ENCODE measurements around the gene NGB.

DNA sequence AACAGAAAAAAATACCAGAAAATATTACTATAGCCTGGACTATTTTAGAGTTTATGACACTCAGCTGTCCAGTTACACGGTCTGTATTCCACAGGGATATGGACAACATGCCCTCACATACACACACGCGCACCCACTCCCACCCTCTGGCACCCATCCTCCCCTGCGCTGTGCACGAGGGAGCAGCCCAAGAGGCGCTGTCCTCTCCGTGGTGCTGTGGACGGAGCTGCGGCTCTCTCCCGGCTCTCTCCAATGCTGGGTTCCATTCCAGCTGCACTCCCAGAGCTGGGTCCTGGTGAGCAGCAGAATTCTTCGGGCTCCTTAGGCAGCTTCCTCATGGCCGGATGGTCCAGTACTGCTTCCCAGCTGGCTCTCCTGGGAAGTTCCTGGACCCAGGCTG lies 6.0 kb upstream of the NGB start:
- TF ChIP-seq CTCF (IDR thresholded peaks at IDR 0.05 in 2 of 3, conservative IDR thresholded peaks at IDR 0.05 in 1 of 3; ENCODE audit: insufficient read depth in 2 of 3, low read depth in 1 of 3, low read length in 3 of 3): no peak
- no peak for TF ChIP-seq STAT6 (CRISPR knock-in tag; IDR thresholded peaks at IDR 0.05)
- no peak for TF ChIP-seq CHD2 (IDR thresholded peaks at IDR 0.05; ENCODE audit: low read depth, low read length)
- TF ChIP-seq ZNF263 (CRISPR knock-in tag; IDR thresholded peaks at IDR 0.05; ENCODE audit: borderline replicate concordance): no peak
- TF ChIP-seq RAD21 (CRISPR knock-in tag; conservative IDR thresholded peaks at IDR 0.05 in 1 of 2, IDR thresholded peaks at IDR 0.05 in 1 of 2): no peak
- TF ChIP-seq PHF8 (IDR thresholded peaks at IDR 0.05; ENCODE audit: borderline replicate concordance, low read length): no peak
- TF ChIP-seq, protein P1, sequence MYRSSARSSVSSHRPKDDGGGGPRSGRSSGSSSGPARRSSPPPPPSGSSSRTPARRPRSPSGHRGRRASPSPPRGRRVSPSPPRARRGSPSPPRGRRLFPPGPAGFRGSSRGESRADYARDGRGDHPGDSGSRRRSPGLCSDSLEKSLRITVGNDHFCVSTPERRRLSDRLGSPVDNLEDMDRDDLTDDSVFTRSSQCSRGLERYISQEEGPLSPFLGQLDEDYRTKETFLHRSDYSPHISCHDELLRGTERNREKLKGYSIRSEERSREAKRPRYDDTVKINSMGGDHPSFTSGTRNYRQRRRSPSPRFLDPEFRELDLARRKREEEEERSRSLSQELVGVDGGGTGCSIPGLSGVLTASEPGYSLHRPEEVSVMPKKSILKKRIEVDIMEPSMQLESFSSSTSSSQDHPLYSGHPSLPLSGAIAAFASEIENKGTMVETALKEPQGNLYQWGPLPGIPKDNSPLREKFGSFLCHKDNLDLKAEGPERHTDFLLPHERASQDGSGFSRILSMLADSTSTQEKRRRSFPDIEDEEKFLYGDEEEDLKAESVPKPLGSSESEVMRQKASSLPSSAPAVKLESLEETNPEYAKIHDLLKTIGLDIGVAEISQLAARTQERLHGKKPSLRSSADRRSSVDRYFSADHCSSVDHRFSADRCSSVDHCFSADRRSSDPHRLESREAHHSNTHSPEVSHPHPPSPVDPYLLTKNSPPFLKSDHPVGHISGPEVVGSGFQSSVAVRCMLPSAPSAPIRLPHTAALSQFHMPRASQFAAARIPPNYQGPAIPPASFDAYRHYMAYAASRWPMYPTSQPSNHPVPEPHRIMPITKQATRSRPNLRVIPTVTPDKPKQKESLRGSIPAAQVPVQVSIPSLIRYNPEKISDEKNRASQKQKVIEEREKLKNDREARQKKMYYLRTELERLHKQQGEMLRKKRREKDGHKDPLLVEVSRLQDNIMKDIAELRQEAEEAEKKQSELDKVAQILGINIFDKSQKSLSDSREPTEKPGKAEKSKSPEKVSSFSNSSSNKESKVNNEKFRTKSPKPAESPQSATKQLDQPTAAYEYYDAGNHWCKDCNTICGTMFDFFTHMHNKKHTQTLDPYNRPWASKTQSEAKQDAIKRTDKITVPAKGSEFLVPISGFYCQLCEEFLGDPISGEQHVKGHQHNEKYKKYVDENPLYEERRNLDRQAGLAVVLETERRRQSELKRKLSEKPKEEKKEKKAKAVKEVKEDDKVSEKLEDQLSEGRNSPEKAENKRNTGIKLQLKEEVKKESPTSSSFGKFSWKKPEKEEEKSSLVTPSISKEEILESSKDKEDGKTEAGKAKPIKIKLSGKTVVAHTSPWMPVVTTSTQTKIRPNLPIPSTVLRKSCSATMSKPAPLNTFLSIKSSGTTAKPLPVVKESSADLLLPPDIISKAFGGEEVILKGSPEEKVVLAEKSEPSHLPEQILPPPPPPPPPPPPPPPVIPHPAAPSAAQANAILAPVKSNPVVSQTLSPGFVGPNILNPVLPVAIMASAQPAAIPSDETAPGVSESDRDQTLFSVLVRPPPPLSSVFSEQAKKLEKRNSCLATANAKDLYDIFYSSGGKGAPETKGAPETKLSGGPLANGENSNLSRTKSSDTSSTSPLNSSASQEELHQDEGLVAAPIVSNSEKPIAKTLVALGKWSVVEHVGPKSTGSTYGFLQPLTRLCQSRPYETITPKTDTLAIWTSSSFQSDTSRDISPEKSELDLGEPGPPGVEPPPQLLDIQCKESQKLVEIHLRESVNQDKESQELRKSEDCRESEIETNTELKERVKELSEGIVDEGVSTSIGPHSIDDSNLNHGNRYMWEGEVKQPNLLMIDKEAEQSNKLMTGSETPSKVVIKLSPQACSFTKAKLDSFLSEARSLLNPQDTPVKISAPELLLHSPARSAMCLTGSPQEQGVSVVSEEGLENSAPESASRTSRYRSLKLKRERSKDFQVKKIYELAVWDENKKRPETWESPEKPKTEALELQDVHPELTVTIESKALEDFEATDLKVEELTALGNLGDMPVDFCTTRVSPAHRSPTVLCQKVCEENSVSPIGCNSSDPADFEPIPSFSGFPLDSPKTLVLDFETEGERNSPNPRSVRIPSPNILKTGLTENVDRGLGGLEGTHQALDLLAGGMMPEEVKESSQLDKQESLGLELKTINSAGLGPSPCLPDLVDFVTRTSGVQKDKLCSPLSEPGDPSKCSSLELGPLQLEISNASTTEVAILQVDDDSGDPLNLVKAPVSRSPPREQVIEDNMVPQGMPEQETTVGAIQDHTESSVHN (IDR thresholded peaks at IDR 0.05; ENCODE audit: borderline replicate concordance in 1 of 2, low read depth in 1 of 2): no peak
- no peak for TF ChIP-seq ZNF146 (CRISPR knock-in tag; IDR thresholded peaks at IDR 0.05; ENCODE audit: unreplicated experiment)
- no peak for TF ChIP-seq HES1 (IDR thresholded peaks at IDR 0.05; ENCODE audit: low read depth)
- TF ChIP-seq KLF13 (tag; IDR thresholded peaks at IDR 0.05; ENCODE audit: borderline replicate concordance, low read depth): no peak
- no peak for TF ChIP-seq ZFP1 (CRISPR knock-in tag; IDR thresholded peaks at IDR 0.05)
- TF ChIP-seq, protein P2, sequence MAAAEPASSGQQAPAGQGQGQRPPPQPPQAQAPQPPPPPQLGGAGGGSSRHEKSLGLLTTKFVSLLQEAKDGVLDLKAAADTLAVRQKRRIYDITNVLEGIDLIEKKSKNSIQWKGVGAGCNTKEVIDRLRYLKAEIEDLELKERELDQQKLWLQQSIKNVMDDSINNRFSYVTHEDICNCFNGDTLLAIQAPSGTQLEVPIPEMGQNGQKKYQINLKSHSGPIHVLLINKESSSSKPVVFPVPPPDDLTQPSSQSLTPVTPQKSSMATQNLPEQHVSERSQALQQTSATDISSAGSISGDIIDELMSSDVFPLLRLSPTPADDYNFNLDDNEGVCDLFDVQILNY (CRISPR knock-in tag; IDR thresholded peaks at IDR 0.05): no peak
- no peak for TF ChIP-seq CEBPB (tag; IDR thresholded peaks at IDR 0.05)
